BE2C (cell line): ENCODE results near the gene HOXA2.

ENCODE experiments used
- DNase-seq: peaks from one replicate; pipeline ENCODE4 v3.0.0-alpha.2; 2020
- H3K27me3 ChIP-seq: fragments of 250-450 bp; sonication (Bioruptor Pico); 2 replicates; pipeline ENCODE4 v1.5.1; 2020; ENCODE audit warnings: mild to moderate bottlenecking
- H3K36me3 ChIP-seq: fragments of 250-450 bp; sonication (Bioruptor Pico); 2 replicates; pipeline ENCODE4 v1.5.1; 2020; ENCODE audit warnings: mild to moderate bottlenecking
- H3K4me1 ChIP-seq: fragments of 250-450 bp; sonication (Bioruptor Pico); 2 replicates; pipeline ENCODE4 v1.5.1; 2020
- H3K4me3 ChIP-seq: 2 replicates; pipeline ENCODE4 v1.5.1; 2011; ENCODE audit warnings: low read depth, low read length
- H3K9me3 ChIP-seq: fragments of 250-450 bp; sonication (Bioruptor Pico); 2 replicates; pipeline ENCODE4 v1.5.1; 2020
- CTCF ChIP-seq: IDR thresholded peaks from 2 replicates; pipeline ENCODE4 v1.5.1; 2012; ENCODE audit warnings: mild to moderate bottlenecking, low read depth, low read length

Gene HOXA2

GRCh38 chr7:27068259-27068658 is 34.2 kb downstream of the HOXA2 start:
- Histone ChIP-seq H3K4me1 (no peaks in the 10 kb centered on the region), H3K27me3 (peaks cover 28% of the 10 kb centered on the region), H3K36me3 (no peaks in the 10 kb centered on the region), H3K4me3 (no peak overlapping the region), H3K9me3 (no peaks in the 10 kb centered on the region)
- TF ChIP-seq CTCF: no peak
- DNase-seq: no peak

- DNase-seq: no peak
- no peaks in the 10 kb centered on the region for H3K4me1 ChIP-seq
- H3K36me3 ChIP-seq: no peaks in the 10 kb centered on the region
- H3K4me3 ChIP-seq: no peak overlapping the region
- TF ChIP-seq CTCF: no peak
- no peaks in the 10 kb centered on the region for H3K9me3 ChIP-seq
- peaks cover 28% of the 10 kb centered on the region for H3K27me3 ChIP-seq
Measured at GRCh38 chr7:27066148-27066547, 36.3 kb downstream of the HOXA2 start.

GRCh38 chr7:27065709-27066108 is 36.8 kb downstream of the HOXA2 start:
- Histone ChIP-seq H3K27me3 (peaks cover 28% of the 10 kb centered on the region), H3K9me3 (no peaks in the 10 kb centered on the region), H3K4me1 (no peaks in the 10 kb centered on the region), H3K4me3 (no peak overlapping the region), H3K36me3 (no peaks in the 10 kb centered on the region)
- no peak for TF ChIP-seq CTCF
- no peak for DNase-seq

GRCh38 chr7:27064661-27065060 is 37.8 kb downstream of the HOXA2 start:
- no peaks in the 10 kb centered on the region for H3K4me1 ChIP-seq
- no peaks in the 10 kb centered on the region for H3K9me3 ChIP-seq
- DNase-seq: no peak
- peaks cover 33% of the 10 kb centered on the region for H3K27me3 ChIP-seq
- H3K36me3 ChIP-seq: no peaks in the 10 kb centered on the region
- TF ChIP-seq CTCF: no peak
- H3K4me3 ChIP-seq: no peak overlapping the region

- no peak for TF ChIP-seq CTCF
- Histone ChIP-seq H3K4me1 (no peaks in the 10 kb centered on the region), H3K36me3 (no peaks in the 10 kb centered on the region), H3K9me3 (no peaks in the 10 kb centered on the region), H3K27me3 (peaks cover 37% of the 10 kb centered on the region), H3K4me3 (no peak overlapping the region)
- DNase-seq: no peak
Measured at GRCh38 chr7:27064159-27064558, 38.3 kb downstream of the HOXA2 start.

GRCh38 chr7:27062946-27063345 is 39.5 kb downstream of the HOXA2 start:
- Histone ChIP-seq H3K9me3 (no peaks in the 10 kb centered on the region), H3K4me1 (no peaks in the 10 kb centered on the region), H3K27me3 (peaks cover 29% of the 10 kb centered on the region), H3K36me3 (no peaks in the 10 kb centered on the region), H3K4me3 (no peak overlapping the region)
- no peak for TF ChIP-seq CTCF
- DNase-seq: no peak
